Suprapubic skin (tissue), 4 donors: ENCODE data around the gene PLA2G12B.

Source experiments
- EP300 ChIP-seq: sonication (generic); formaldehyde crosslinking; IDR thresholded peaks from one replicate; pipeline ENCODE4 v1.6.1; 2017; ENCODE audit warnings: antibody characterized with exemption
- POLR2A ChIP-seq, 2 donors: fragments of 450-650 bp; IDR thresholded peaks; one replicate each; pipeline ENCODE4 v1.6.1; 2017; ENCODE audit warnings: antibody characterized with exemption in 2 of 2, mild to moderate bottlenecking in 2 of 2, moderate library complexity in 2 of 2
- POLR2AphosphoS5 ChIP-seq, 3 donors: sonication (generic); formaldehyde crosslinking; IDR thresholded peaks; one replicate each; pipeline ENCODE4 v1.6.1; 2017; ENCODE audit warnings: antibody characterized with exemption in 3 of 3
- TF ChIP-seq, protein P1 (sequence below), 2 donors: fragments of 200-600 bp in 1 of 2; fragments of 450-650 bp in 1 of 2; sonication (generic) in 1 of 2; IDR thresholded peaks; one replicate each; pipeline ENCODE4 v1.5.1; 2016 to 2019; ENCODE audit warnings: antibody characterized with exemption in 2 of 2, mild to moderate bottlenecking in 1 of 2, moderate library complexity in 1 of 2

DNA sequence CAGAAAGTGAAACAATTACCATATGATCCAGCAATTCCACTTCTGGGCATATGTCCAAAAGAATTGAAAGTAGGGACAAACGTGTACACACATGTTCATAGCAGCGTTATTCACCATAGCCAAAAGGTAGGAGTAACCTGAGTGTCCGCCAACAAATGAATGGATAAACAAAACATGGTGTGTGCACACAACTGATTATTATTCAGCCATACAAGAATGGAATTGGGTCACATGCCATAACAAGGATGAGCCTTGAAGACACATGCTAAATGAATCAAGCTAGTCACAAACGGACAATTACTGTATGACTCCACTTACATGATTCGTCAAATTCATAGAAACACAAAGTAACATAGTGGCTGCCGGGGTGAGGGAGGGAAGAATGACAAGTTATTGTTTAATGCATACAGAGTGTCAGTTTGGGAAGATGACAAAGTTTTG, 65.2 kb downstream of the PLA2G12B start:
- TF ChIP-seq, protein P1, sequence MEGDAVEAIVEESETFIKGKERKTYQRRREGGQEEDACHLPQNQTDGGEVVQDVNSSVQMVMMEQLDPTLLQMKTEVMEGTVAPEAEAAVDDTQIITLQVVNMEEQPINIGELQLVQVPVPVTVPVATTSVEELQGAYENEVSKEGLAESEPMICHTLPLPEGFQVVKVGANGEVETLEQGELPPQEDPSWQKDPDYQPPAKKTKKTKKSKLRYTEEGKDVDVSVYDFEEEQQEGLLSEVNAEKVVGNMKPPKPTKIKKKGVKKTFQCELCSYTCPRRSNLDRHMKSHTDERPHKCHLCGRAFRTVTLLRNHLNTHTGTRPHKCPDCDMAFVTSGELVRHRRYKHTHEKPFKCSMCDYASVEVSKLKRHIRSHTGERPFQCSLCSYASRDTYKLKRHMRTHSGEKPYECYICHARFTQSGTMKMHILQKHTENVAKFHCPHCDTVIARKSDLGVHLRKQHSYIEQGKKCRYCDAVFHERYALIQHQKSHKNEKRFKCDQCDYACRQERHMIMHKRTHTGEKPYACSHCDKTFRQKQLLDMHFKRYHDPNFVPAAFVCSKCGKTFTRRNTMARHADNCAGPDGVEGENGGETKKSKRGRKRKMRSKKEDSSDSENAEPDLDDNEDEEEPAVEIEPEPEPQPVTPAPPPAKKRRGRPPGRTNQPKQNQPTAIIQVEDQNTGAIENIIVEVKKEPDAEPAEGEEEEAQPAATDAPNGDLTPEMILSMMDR (IDR thresholded peaks at IDR 0.05), result no peak
- TF ChIP-seq POLR2A (IDR thresholded peaks at IDR 0.05) (no peak), EP300 (no peak), POLR2AphosphoS5 (IDR thresholded peaks at IDR 0.05) (peak in 2 of 3 donors; percentile 66 to 76)
